Mesenchymal stem cell (in vitro differentiated cells and primary cell): ENCODE results near the gene ANKUB1.

Source experiments
- DNase-seq: peaks from one replicate; pipeline ENCODE4 v3.0.0-alpha.2; 2013
- H2AFZ ChIP-seq: one replicate; pipeline ENCODE4 v1.6.1; 2013; ENCODE audit warnings: low read depth, mild to moderate bottlenecking, control low read depth, inconsistent platforms, low read length, moderate library complexity
- H2AK5ac ChIP-seq: 2 replicates; pipeline ENCODE4 v1.6.1; 2013; ENCODE audit warnings: low read length, moderate library complexity, mild to moderate bottlenecking, inconsistent platforms; ENCODE audit not compliant: severe bottlenecking
- H2BK120ac ChIP-seq: one replicate; pipeline ENCODE4 v1.6.1; 2013; ENCODE audit warnings: low read depth, mild to moderate bottlenecking, inconsistent platforms, low read length, moderate library complexity
- H2BK12ac ChIP-seq, 2 experiments: one replicate each; pipeline ENCODE4 v1.6.1; 2013; ENCODE audit warnings: inconsistent platforms in 2 of 2, low read length in 2 of 2, mild to moderate bottlenecking in 2 of 2, moderate library complexity in 2 of 2, control low read depth in 1 of 2
- H2BK15ac ChIP-seq: one replicate; pipeline ENCODE4 v1.6.1; 2013; ENCODE audit warnings: mild to moderate bottlenecking, low read depth, inconsistent platforms; ENCODE audit not compliant: poor library complexity, severe bottlenecking
- H2BK5ac ChIP-seq: 2 replicates; pipeline ENCODE4 v1.6.1; 2013; ENCODE audit warnings: low read depth, mild to moderate bottlenecking, low read length, control low read depth, inconsistent platforms; ENCODE audit not compliant: poor library complexity, severe bottlenecking
- H3K14ac ChIP-seq, 2 experiments: one replicate each; pipeline ENCODE4 v1.6.1; 2013; ENCODE audit warnings: inconsistent platforms in 2 of 2, low read length in 2 of 2, control low read depth in 1 of 2, mild to moderate bottlenecking in 1 of 2, moderate library complexity in 1 of 2
- H3K18ac ChIP-seq, 2 experiments: one replicate each; pipeline ENCODE4 v1.6.1; 2013; ENCODE audit warnings: inconsistent platforms in 2 of 2, low read length in 2 of 2, control low read depth in 1 of 2, low read depth in 1 of 2, mild to moderate bottlenecking in 1 of 2
- H3K23ac ChIP-seq, 2 experiments: one replicate each; pipeline ENCODE4 v1.6.1; 2013; ENCODE audit warnings: inconsistent platforms in 2 of 2, low read length in 2 of 2, mild to moderate bottlenecking in 2 of 2, moderate library complexity in 2 of 2, control low read depth in 1 of 2
- H3K27ac ChIP-seq: 2 replicates; pipeline ENCODE4 v1.5.1; 2013; ENCODE audit warnings: mild to moderate bottlenecking, moderate library complexity, low read length, control low read depth, inconsistent platforms; ENCODE audit not compliant: poor library complexity, severe bottlenecking
- H3K27me3 ChIP-seq, 2 experiments: 2 replicates each; pipeline versions ENCODE4 v1.6.1 to v1.7.0; 2013; ENCODE audit warnings: low read length in 2 of 2, mild to moderate bottlenecking in 2 of 2, moderate library complexity in 2 of 2, control low read depth in 1 of 2, inconsistent platforms in 1 of 2; ENCODE audit not compliant: control insufficient read depth in 1 of 2, insufficient read depth in 1 of 2
- H3K36me3 ChIP-seq, 2 experiments: 2 replicates each; pipeline versions ENCODE4 v1.6.1 to v1.7.0; 2013; ENCODE audit warnings: low read length in 2 of 2, control low read depth in 1 of 2, inconsistent platforms in 1 of 2, low read depth in 1 of 2, mild to moderate bottlenecking in 1 of 2; ENCODE audit not compliant: insufficient read depth in 2 of 2, control insufficient read depth in 1 of 2
- H3K4ac ChIP-seq, 2 experiments: one replicate each; pipeline ENCODE4 v1.6.1; 2013; ENCODE audit warnings: inconsistent platforms in 2 of 2, low read length in 2 of 2, mild to moderate bottlenecking in 2 of 2, moderate library complexity in 2 of 2, control low read depth in 1 of 2, low read depth in 1 of 2
- H3K4me1 ChIP-seq: 2 replicates; pipeline ENCODE4 v1.6.1; 2013; ENCODE audit warnings: low read depth, low read length, control low read depth; ENCODE audit not compliant: control insufficient read depth, insufficient read depth
- H3K4me2 ChIP-seq: 2 replicates; pipeline ENCODE4 v1.6.1; 2013; ENCODE audit warnings: low read length, mild to moderate bottlenecking, inconsistent platforms; ENCODE audit not compliant: poor library complexity, severe bottlenecking
- H3K4me3 ChIP-seq, 2 experiments: 2 replicates each; pipeline versions ENCODE4 v1.5.1 to v1.7.0; 2013; ENCODE audit warnings: low read length in 2 of 2, mild to moderate bottlenecking in 2 of 2, control low read depth in 1 of 2, low read depth in 1 of 2; ENCODE audit not compliant: insufficient read depth in 1 of 2
- H3K79me1 ChIP-seq: replicated peaks from 2 replicates; pipeline ENCODE4 v1.6.1; 2013; ENCODE audit warnings: mild to moderate bottlenecking, control low read depth, low read length, inconsistent platforms; ENCODE audit not compliant: poor library complexity, severe bottlenecking
- H3K9ac ChIP-seq: 2 replicates; pipeline ENCODE4 v1.7.0; 2013; ENCODE audit warnings: mild to moderate bottlenecking, low read length, moderate library complexity
- H3K9me3 ChIP-seq: 2 replicates; pipeline ENCODE4 v1.7.0; 2013; ENCODE audit warnings: mild to moderate bottlenecking, low read length; ENCODE audit not compliant: control insufficient read depth
- H4K8ac ChIP-seq: one replicate; pipeline ENCODE4 v1.6.1; 2013; ENCODE audit warnings: inconsistent platforms, mild to moderate bottlenecking, low read length, moderate library complexity
- H4K91ac ChIP-seq: one replicate; pipeline ENCODE4 v1.6.1; 2013; ENCODE audit warnings: mild to moderate bottlenecking, low read length, inconsistent platforms
- WGBS: methylation state at CpG from one replicate; pipeline ENCODE4 v1.1.7; 2013; ENCODE audit warnings: mixed read lengths; 5-methylcytosine and 5-hydroxymethylcytosine counted together

ANKUB1 gene

DNA sequence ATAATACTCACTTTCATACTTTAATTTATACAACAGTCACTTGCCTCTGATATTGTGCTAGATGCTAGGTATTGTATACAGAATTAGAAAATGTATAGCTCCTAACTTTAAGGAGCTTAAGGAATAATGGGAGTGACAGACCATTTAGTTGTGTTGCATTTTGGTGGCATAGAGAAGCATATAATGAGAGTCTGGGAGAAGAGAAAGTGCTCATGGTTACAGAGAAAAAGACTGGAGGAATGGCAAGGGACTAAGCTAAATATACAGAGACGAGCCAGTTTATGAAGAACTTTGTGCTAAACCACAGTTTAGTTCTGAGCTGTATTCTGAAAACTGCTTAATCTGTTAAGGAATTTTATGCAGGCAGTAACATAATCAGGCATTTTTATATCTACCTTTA lies 27.1 kb upstream of the ANKUB1 start:
- Histone ChIP-seq H2AFZ (no peak overlapping the region), H3K79me1 (peaks cover 2% of the 10 kb centered on the region), H2BK5ac (no peak overlapping the region), H3K14ac (no peak overlapping the region), H3K23ac (no peak overlapping the region), H4K8ac (no peak overlapping the region), H4K91ac (no peak overlapping the region), H3K4ac (no peak overlapping the region), H3K9ac (no peak overlapping the region), H3K27ac (no peak overlapping the region), H3K36me3 (no peaks in the 10 kb centered on the region), H3K4me1 (peaks cover 1% of the 10 kb centered on the region), H3K9me3 (peaks cover 3% of the 10 kb centered on the region), H2BK15ac (no peak overlapping the region), H2BK12ac (no peak overlapping the region), H2BK120ac (no peak overlapping the region), H3K27me3 (no peaks in the 10 kb centered on the region), H3K4me3 (no peak overlapping the region), H3K18ac (no peak overlapping the region), H3K4me2 (no peak overlapping the region), H2AK5ac (no peak overlapping the region)
- DNase-seq: no peak
- 80% methylated on average over 1 of the region's 1 CpG for WGBS

GRCh38 chr3:149816986-149817385 lies 24.6 kb upstream of the ANKUB1 start:
- H2BK12ac ChIP-seq: no peak overlapping the region
- H3K4me3 ChIP-seq: peak overlapping the region in 1 of 2 experiments; percentile 36
- peaks cover 4% of the 10 kb centered on the region for H3K4me1 ChIP-seq
- no peak overlapping the region for H2AK5ac ChIP-seq
- peak; percentile 76 for DNase-seq
- no peaks in the 10 kb centered on the region for H3K36me3 ChIP-seq
- H3K27ac ChIP-seq: no peak overlapping the region
- H3K4ac ChIP-seq: no peak overlapping the region
- no peak overlapping the region for H2AFZ ChIP-seq
- H3K27me3 ChIP-seq: no peaks in the 10 kb centered on the region
- H3K9me3 ChIP-seq: peaks cover 3% of the 10 kb centered on the region
- no peak overlapping the region for H2BK120ac ChIP-seq
- H3K79me1 ChIP-seq: no peaks in the 10 kb centered on the region
- peak overlapping the region; percentile 45 for H3K9ac ChIP-seq
- no peak overlapping the region for H3K23ac ChIP-seq
- no peak overlapping the region for H4K91ac ChIP-seq
- H3K18ac ChIP-seq: no peak overlapping the region
- H3K4me2 ChIP-seq: no peak overlapping the region
- H2BK15ac ChIP-seq: no peak overlapping the region
- no peak overlapping the region for H4K8ac ChIP-seq
- WGBS: 65% methylated on average over 2 of the region's 2 CpGs
- H3K14ac ChIP-seq: no peak overlapping the region
- no peak overlapping the region for H2BK5ac ChIP-seq

DNA sequence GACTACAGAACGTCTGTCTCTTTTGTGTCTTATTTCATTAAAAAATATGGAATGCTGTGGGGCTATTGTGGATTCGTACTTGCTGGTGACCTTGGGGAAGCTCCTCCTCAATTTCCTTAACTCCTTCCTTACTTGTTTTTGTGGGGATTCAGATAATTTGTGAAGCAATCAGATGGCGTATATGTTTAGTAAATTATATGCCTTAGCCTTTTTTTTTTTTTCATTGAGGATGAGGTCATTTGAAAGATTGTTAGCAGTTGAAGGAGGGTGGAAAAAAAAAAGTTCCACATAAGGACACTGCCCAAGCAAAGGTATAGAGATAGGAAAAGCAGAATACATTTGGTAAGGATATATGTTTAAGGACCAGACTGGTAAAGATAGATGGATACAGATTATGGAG lies 24.0 kb upstream of the ANKUB1 start:
- no peak overlapping the region for H3K18ac ChIP-seq
- no peak overlapping the region for H2AFZ ChIP-seq
- H2BK12ac ChIP-seq: no peak overlapping the region
- H3K23ac ChIP-seq: no peak overlapping the region
- no peak overlapping the region for H3K14ac ChIP-seq
- H3K36me3 ChIP-seq: no peaks in the 10 kb centered on the region
- H2BK15ac ChIP-seq: no peak overlapping the region
- H4K8ac ChIP-seq: no peak overlapping the region
- no peak overlapping the region for H3K4me2 ChIP-seq
- no peak overlapping the region for H2BK120ac ChIP-seq
- H3K27me3 ChIP-seq: no peaks in the 10 kb centered on the region
- peak overlapping the region in 1 of 2 experiments; percentile 36 for H3K4me3 ChIP-seq
- H2BK5ac ChIP-seq: no peak overlapping the region
- no peaks in the 10 kb centered on the region for H3K79me1 ChIP-seq
- no peak overlapping the region for H4K91ac ChIP-seq
- WGBS: 89% methylated on average over 3 of the region's 3 CpGs
- no peak for DNase-seq
- H3K9me3 ChIP-seq: no peaks in the 10 kb centered on the region
- peak overlapping the region; percentile 45 for H3K9ac ChIP-seq
- H3K4me1 ChIP-seq: peaks cover 4% of the 10 kb centered on the region
- H3K27ac ChIP-seq: no peak overlapping the region
- no peak overlapping the region for H2AK5ac ChIP-seq
- H3K4ac ChIP-seq: no peak overlapping the region

- WGBS: 100% methylated on average over 3 of the region's 3 CpGs
- Histone ChIP-seq H2BK12ac (no peak overlapping the region), H3K36me3 (no peaks in the 10 kb centered on the region), H3K27me3 (no peaks in the 10 kb centered on the region), H3K18ac (no peak overlapping the region), H2BK5ac (no peak overlapping the region), H2BK15ac (no peak overlapping the region), H2AFZ (no peak overlapping the region), H3K27ac (no peak overlapping the region), H2AK5ac (no peak overlapping the region), H3K4ac (no peak overlapping the region), H3K9ac (no peak overlapping the region), H3K79me1 (no peaks in the 10 kb centered on the region), H4K91ac (no peak overlapping the region), H4K8ac (no peak overlapping the region), H3K4me1 (peaks cover 4% of the 10 kb centered on the region), H3K9me3 (no peaks in the 10 kb centered on the region), H3K4me2 (no peak overlapping the region), H3K14ac (no peak overlapping the region), H2BK120ac (no peak overlapping the region), H3K23ac (no peak overlapping the region), H3K4me3 (peak overlapping the region in 1 of 2 experiments; percentile 94)
- DNase-seq: no peak
Observed at GRCh38 chr3:149815728-149816127, 23.4 kb upstream of the ANKUB1 start.
